ENCODE data around the gene ERC2.

- TF ChIP-seq CTCF (IDR thresholded peaks at IDR 0.05; ENCODE audit: low read depth, low read length) (no peak), POLR2A (IDR thresholded peaks at IDR 0.05; ENCODE audit: extremely low read depth, insufficient read length) (no peak), MAX (IDR thresholded peaks at IDR 0.05; ENCODE audit: low read depth, low read length) (no peak)
Measured at GRCh38 chr3:56458496-56459103, 9.7 kb downstream of the ERC2 start.

All from NB4 (cell line).